Breast epithelium (tissue), 4 donors: ENCODE measurements around the gene HDAC7. TPM values are rescaled to one million over a fixed set of nuclear protein-coding genes. Genes with fewer than 3 reads are reported as not detected.

ENCODE experiments used
- DNase-seq, 2 donors: peaks; one replicate each; pipeline ENCODE4 v3.0.0-alpha.2; 2019; ENCODE audit warnings: low spot score in 2 of 2
- H3K27ac ChIP-seq, 2 donors: fragments of 200-600 bp; sonication (generic) in 1 of 2; one replicate each; pipeline ENCODE4 v1.5.1; 2016 to 2019; ENCODE audit warnings: mild to moderate bottlenecking in 1 of 2
- H3K27me3 ChIP-seq, 2 donors: fragments of 200-600 bp; sonication (generic) in 1 of 2; one replicate each; pipeline versions ENCODE4 v1.5.1 to v1.6.0; 2017 to 2019; ENCODE audit warnings: control low read depth in 1 of 2, mild to moderate bottlenecking in 1 of 2
- H3K36me3 ChIP-seq: fragments of 200-600 bp; one replicate; pipeline ENCODE4 v1.5.1; 2019
- H3K4me1 ChIP-seq, 2 donors: fragments of 200-600 bp; sonication (generic); one replicate each; pipeline ENCODE4 v1.5.1; 2016 to 2019; ENCODE audit warnings: control low read depth in 1 of 2
- H3K4me3 ChIP-seq, 3 donors: fragments of 200-600 bp; sonication (generic); 1 replicate in 2 of 3; 2 replicates in 1 of 3; pipeline ENCODE4 v1.5.1; 2016 to 2019; ENCODE audit warnings: mild to moderate bottlenecking in 3 of 3, moderate library complexity in 2 of 3
- H3K9me3 ChIP-seq, 2 donors: fragments of 200-600 bp; sonication (generic) in 1 of 2; one replicate each; pipeline ENCODE4 v1.5.1; 2016 to 2019; ENCODE audit warnings: control low read depth in 1 of 2
- POLR2A ChIP-seq: fragments of 450-650 bp; IDR thresholded peaks from one replicate; pipeline ENCODE4 v1.6.1; 2016; ENCODE audit warnings: antibody characterized with exemption, mild to moderate bottlenecking, moderate library complexity
- POLR2AphosphoS5 ChIP-seq, 3 donors: sonication (generic); formaldehyde crosslinking; IDR thresholded peaks; one replicate each; pipeline ENCODE4 v1.6.1; 2017; ENCODE audit warnings: antibody characterized with exemption in 3 of 3
- intact Hi-C: fragments of 100-400 bp; cut with DNase I; formaldehyde crosslinking; loops from one replicate; pipeline ENCODE4 v1.15.1; 2023; ENCODE audit warnings: low total_unique reads
- total RNA-seq, 3 donors: library from RNA; depleted of rRNA; stranded (reverse); fragments of >200 nt; gene quantifications; one replicate each; pipeline ENCODE4 v1.1.0, GENCODE V29; 2016
- TF ChIP-seq, protein P1 (sequence below), 3 donors: fragments of 450-650 bp; IDR thresholded peaks; one replicate each; pipeline ENCODE4 v1.5.1; 2016 to 2017; ENCODE audit warnings: antibody characterized with exemption in 3 of 3, mild to moderate bottlenecking in 3 of 3, moderate library complexity in 3 of 3

Gene HDAC7
- total RNA-seq, 3 donors from 2014 or later, result 37.6 to 77.0 (median 44.9) TPM

DNA sequence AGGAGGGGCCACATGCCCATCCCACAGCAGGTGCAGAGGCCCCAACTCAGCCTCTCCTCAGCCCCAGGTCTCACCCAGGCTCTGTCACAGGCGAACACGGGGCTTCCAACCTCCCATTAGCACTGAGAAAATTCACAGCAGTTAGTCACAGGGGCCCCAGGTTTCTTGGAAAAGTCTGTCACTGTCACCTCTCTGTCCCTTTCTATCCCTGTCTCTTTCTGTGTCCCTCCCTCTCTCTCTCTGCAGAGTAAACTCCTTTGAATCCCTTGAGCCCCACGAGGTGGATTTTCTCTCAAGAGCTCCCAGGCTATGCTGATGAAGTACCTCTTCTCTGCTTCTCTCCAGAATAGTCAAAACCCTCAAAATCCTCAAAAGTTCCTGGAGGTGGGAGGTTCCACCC lies 80.4 kb downstream of the HDAC7 start:
- TF ChIP-seq, protein P1, sequence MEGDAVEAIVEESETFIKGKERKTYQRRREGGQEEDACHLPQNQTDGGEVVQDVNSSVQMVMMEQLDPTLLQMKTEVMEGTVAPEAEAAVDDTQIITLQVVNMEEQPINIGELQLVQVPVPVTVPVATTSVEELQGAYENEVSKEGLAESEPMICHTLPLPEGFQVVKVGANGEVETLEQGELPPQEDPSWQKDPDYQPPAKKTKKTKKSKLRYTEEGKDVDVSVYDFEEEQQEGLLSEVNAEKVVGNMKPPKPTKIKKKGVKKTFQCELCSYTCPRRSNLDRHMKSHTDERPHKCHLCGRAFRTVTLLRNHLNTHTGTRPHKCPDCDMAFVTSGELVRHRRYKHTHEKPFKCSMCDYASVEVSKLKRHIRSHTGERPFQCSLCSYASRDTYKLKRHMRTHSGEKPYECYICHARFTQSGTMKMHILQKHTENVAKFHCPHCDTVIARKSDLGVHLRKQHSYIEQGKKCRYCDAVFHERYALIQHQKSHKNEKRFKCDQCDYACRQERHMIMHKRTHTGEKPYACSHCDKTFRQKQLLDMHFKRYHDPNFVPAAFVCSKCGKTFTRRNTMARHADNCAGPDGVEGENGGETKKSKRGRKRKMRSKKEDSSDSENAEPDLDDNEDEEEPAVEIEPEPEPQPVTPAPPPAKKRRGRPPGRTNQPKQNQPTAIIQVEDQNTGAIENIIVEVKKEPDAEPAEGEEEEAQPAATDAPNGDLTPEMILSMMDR (IDR thresholded peaks at IDR 0.05), result no peak
- no peak for TF ChIP-seq POLR2AphosphoS5 (IDR thresholded peaks at IDR 0.05)
- no peak for TF ChIP-seq POLR2A
- Histone ChIP-seq H3K27ac (peak overlapping the region in 1 of 2 donors; percentile 86), H3K27me3 (no peaks in the 10 kb centered on the region), H3K4me1 (peaks cover 13 to 29% of the 10 kb centered on the region in 2 donors), H3K4me3 (no peak overlapping the region), H3K9me3 (no peaks in the 10 kb centered on the region), H3K36me3 (no peaks in the 10 kb centered on the region)
- intact Hi-C loops, result no loop called here
- DNase-seq, result no peak

DNA sequence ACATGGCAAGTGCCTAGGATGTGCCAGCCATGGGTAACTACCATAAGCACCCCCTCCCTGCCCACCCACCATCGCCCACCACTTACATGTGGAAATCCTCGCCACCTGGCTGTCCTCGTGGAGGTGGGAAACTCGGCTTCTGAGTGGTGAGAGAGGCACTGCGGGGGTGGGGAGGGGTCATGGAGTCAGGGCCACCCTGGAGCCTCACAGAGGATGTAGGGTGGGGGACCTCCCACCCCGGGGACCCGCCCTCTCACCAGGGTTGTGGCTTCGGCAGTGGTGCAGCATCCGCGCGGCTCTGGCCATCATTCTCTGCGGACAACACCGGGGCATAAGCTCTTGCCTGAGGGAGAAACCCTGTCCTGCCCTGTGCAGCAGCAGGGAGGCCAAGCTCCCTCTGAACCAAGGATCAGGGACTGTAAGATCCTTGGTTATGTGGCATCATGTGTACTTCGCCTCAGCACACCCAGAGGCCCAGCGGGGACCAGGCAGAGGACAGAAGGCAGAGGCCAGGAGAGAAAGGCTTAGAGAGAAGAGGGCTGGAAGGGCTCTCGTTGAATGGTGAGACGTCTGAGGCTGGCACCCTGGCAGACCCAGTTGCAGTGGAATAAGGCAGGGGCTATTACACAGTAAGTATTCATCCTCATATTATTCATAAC lies 81.6 kb downstream of the HDAC7 start:
- Histone ChIP-seq H3K36me3 (no peaks in the 10 kb centered on the region), H3K4me1 (peaks cover 13 to 29% of the 10 kb centered on the region in 2 donors), H3K27ac (peak overlapping the region; percentile 54 to 86), H3K27me3 (no peaks in the 10 kb centered on the region), H3K4me3 (no peak overlapping the region), H3K9me3 (no peaks in the 10 kb centered on the region)
- TF ChIP-seq POLR2A (no peak), POLR2AphosphoS5 (IDR thresholded peaks at IDR 0.05) (no peak)
- TF ChIP-seq, protein P1 (IDR thresholded peaks at IDR 0.05), result no peak
- no peak for DNase-seq
- intact Hi-C loops, result no loop called here

GRCh38 chr12:47736877-47737676 lies 82.6 kb downstream of the HDAC7 start:
- peak in 1 of 2 donors; percentile 70 for DNase-seq
- Histone ChIP-seq H3K4me3 (peak overlapping the region in 2 of 3 donors; percentile 0 to 38), H3K27me3 (no peaks in the 10 kb centered on the region), H3K36me3 (no peaks in the 10 kb centered on the region), H3K27ac (peak overlapping the region; percentile 54 to 86), H3K4me1 (peaks cover 13 to 29% of the 10 kb centered on the region in 2 donors), H3K9me3 (no peaks in the 10 kb centered on the region)
- TF ChIP-seq, protein P1 (IDR thresholded peaks at IDR 0.05), result peak in 1 of 3 donors; percentile 4
- TF ChIP-seq POLR2A (no peak), POLR2AphosphoS5 (IDR thresholded peaks at IDR 0.05) (peak in 2 of 3 donors; percentile 63 to 77)
- intact Hi-C loops, result no loop called here

DNA sequence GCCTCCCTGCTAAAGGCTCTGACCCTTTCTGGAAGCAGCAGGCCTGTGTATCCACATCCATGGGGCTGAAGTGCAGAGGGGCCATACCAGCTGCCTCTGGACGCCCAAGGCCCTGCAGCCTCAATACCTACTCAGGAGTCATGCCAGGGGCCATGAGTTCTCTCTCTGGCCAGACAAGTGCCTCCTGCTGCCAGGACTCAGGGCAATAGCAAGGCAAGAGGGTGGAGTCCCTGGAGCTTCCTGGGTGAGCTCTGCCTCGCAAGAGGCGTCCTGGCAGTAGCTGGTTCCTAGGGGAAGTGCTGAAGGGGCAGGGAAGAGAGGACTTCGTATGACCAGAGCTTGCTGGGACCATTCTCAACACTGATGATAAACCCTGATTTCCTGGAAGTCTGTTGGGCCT lies 83.5 kb downstream of the HDAC7 start:
- Histone ChIP-seq H3K27ac (peak overlapping the region; percentile 54 to 86), H3K4me1 (peaks cover 13 to 21% of the 10 kb centered on the region in 2 donors)
- intact Hi-C loops, result no loop called here

More for the DNA sequence above, 83.5 kb downstream of the HDAC7 start:
- no peak for DNase-seq
- Histone ChIP-seq H3K27me3 (no peaks in the 10 kb centered on the region), H3K36me3 (no peaks in the 10 kb centered on the region), H3K9me3 (no peaks in the 10 kb centered on the region), H3K4me3 (no peak overlapping the region)
- TF ChIP-seq POLR2A, result no peak
- TF ChIP-seq POLR2AphosphoS5 (IDR thresholded peaks at IDR 0.05), result no peak
- TF ChIP-seq, protein P1 (IDR thresholded peaks at IDR 0.05), result no peak
